ENCODE data around the gene PHF21A. TPM values are rescaled to one million over a fixed set of nuclear protein-coding genes. Genes with fewer than 3 reads are reported as not detected.

Gene PHF21A
- total and polyA plus RNA-seq, 2 of the 8 experiments (the other 6 are each of a cell fraction or from before 2014, with no cell fraction given): 17.6 to 40.3 TPM

- no peak for TF ChIP-seq CHD7 (IDR thresholded peaks at IDR 0.05; ENCODE audit: insufficient replicate concordance, low read length)
These were observed 195.7 kb downstream of the PHF21A start (continued) for GRCh38 chr11:45925550-45925949.
